ENCODE results near the gene CCDC175. TPM values are rescaled to one million over a fixed set of nuclear protein-coding genes. Genes with fewer than 3 reads are reported as not detected.

CCDC175 gene
- total and polyA plus RNA-seq, 2 donors (not counting 3 experiments of a cell fraction or from before 2014, with no cell fraction given), result not detected

- no peak overlapping the region for H3K9ac ChIP-seq (replicated peaks; ENCODE audit: extremely low read depth, insufficient read depth, low read length)
- DNase-seq (ENCODE audit: low read depth, low spot score), result no peak
- no peaks in the 10 kb centered on the region for H3K36me3 ChIP-seq (ENCODE audit: control insufficient read depth in 2 of 2, extremely low read depth in 1 of 2, insufficient read depth in 2 of 2, low read length in 2 of 2)
- peaks cover 4% of the 10 kb centered on the region for H3K4me1 ChIP-seq (ENCODE audit: control insufficient read depth, extremely low read depth, insufficient read depth, low read length)
- H2AFZ ChIP-seq (ENCODE audit: low read depth, low read length), result no peak overlapping the region
- H3K79me2 ChIP-seq (ENCODE audit: control insufficient read depth, insufficient read depth, low read length), result no peaks in the 10 kb centered on the region
- H3K9me1 ChIP-seq (replicated peaks; ENCODE audit: control insufficient read depth, extremely low read depth, insufficient read depth, low read length), result no peaks in the 10 kb centered on the region
- no peaks in the 10 kb centered on the region for H3K27me3 ChIP-seq (ENCODE audit: control insufficient read depth in 2 of 2, insufficient read depth in 2 of 2, low read length in 2 of 2)
- H3K4me2 ChIP-seq (ENCODE audit: insufficient read depth, low read length), result no peak overlapping the region
- TF ChIP-seq POLR2A (IDR thresholded peaks at IDR 0.05; ENCODE audit: low read depth, low read length) (no peak), MYC (IDR thresholded peaks at IDR 0.05; ENCODE audit: low read depth, low read length) (no peak), EZH2 (IDR thresholded peaks at IDR 0.05; ENCODE audit: borderline replicate concordance, low read depth, low read length, severe bottlenecking) (no peak), POLR2AphosphoS5 (IDR thresholded peaks at IDR 0.05; ENCODE audit: insufficient read depth, low read depth, low read length) (no peak), GATA2 (IDR thresholded peaks at IDR 0.05; ENCODE audit: insufficient read depth, insufficient read length, low read depth, low read length) (no peak), FOS (IDR thresholded peaks at IDR 0.05; ENCODE audit: borderline replicate concordance, insufficient read depth, low read length) (no peak), JUN (IDR thresholded peaks at IDR 0.05; ENCODE audit: borderline replicate concordance, insufficient read depth, insufficient read length, low read depth) (no peak)
- TF ChIP-seq, protein P1, sequence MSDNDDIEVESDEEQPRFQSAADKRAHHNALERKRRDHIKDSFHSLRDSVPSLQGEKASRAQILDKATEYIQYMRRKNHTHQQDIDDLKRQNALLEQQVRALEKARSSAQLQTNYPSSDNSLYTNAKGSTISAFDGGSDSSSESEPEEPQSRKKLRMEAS (IDR thresholded peaks at IDR 0.05; ENCODE audit: insufficient read depth, insufficient read length), result no peak
- H3K9me3 ChIP-seq (replicated peaks; ENCODE audit: control insufficient read depth, insufficient read depth, low read length), result no peaks in the 10 kb centered on the region
- ChIA-PET CTCF (interaction anchor here (0.7 to 1.2 kb wide), 3 partner anchors 15 to 26 kb away, joined by 3 to 5 read pairs (median 3); partner anchors contain the start of genes JKAMP and L3HYPDH), POLR2A (no interaction called here)
- H4K20me1 ChIP-seq (replicated peaks; ENCODE audit: control insufficient read depth, extremely low read depth, insufficient read depth, low read length), result no peaks in the 10 kb centered on the region
- BruUV-seq (replicated peaks), result no TSS peak
- dilution Hi-C loops (cut with MboI; ENCODE audit: extremely low pct_ligation_motif_present, low sequenced_read_pairs), result no loop called here
- FAIRE-seq, result no peak
- intact Hi-C loops (cut with micrococcal nuclease), result no loop called here
- no peak overlapping the region for H3K27ac ChIP-seq (ENCODE audit: insufficient read depth, low read depth, low read length)
- H3K4me3 ChIP-seq (replicated peaks in 1 of 3; ENCODE audit: insufficient read depth in 1 of 3, low read depth in 1 of 3, low read length in 3 of 3), result no peak overlapping the region
Observed at GRCh38 chr14:59458486-59458885, 118.1 kb downstream of the CCDC175 start.

- H4K20me1 ChIP-seq (replicated peaks; ENCODE audit: control insufficient read depth, extremely low read depth, insufficient read depth, low read length), result no peaks in the 10 kb centered on the region
- no TSS peak for BruUV-seq (replicated peaks)
- no peaks in the 10 kb centered on the region for H3K9me1 ChIP-seq (replicated peaks; ENCODE audit: control insufficient read depth, extremely low read depth, insufficient read depth, low read length)
- dilution Hi-C loops (cut with MboI; ENCODE audit: extremely low pct_ligation_motif_present, low sequenced_read_pairs), result no loop called here
- intact Hi-C loops (cut with micrococcal nuclease), result no loop called here
- TF ChIP-seq, protein P1 (IDR thresholded peaks at IDR 0.05; ENCODE audit: insufficient read depth, insufficient read length), result no peak
- TF ChIP-seq EZH2 (IDR thresholded peaks at IDR 0.05; ENCODE audit: borderline replicate concordance, low read depth, low read length, severe bottlenecking) (no peak), MYC (IDR thresholded peaks at IDR 0.05; ENCODE audit: low read depth, low read length) (no peak), POLR2AphosphoS5 (IDR thresholded peaks at IDR 0.05; ENCODE audit: insufficient read depth, low read depth, low read length) (no peak), POLR2A (IDR thresholded peaks at IDR 0.05; ENCODE audit: low read depth, low read length) (no peak), GATA2 (IDR thresholded peaks at IDR 0.05; ENCODE audit: insufficient read depth, insufficient read length, low read depth, low read length) (no peak), JUN (IDR thresholded peaks at IDR 0.05; ENCODE audit: borderline replicate concordance, insufficient read depth, insufficient read length, low read depth) (no peak), FOS (IDR thresholded peaks at IDR 0.05; ENCODE audit: borderline replicate concordance, insufficient read depth, low read length) (no peak)
- TF ChIP-seq, protein P2, sequence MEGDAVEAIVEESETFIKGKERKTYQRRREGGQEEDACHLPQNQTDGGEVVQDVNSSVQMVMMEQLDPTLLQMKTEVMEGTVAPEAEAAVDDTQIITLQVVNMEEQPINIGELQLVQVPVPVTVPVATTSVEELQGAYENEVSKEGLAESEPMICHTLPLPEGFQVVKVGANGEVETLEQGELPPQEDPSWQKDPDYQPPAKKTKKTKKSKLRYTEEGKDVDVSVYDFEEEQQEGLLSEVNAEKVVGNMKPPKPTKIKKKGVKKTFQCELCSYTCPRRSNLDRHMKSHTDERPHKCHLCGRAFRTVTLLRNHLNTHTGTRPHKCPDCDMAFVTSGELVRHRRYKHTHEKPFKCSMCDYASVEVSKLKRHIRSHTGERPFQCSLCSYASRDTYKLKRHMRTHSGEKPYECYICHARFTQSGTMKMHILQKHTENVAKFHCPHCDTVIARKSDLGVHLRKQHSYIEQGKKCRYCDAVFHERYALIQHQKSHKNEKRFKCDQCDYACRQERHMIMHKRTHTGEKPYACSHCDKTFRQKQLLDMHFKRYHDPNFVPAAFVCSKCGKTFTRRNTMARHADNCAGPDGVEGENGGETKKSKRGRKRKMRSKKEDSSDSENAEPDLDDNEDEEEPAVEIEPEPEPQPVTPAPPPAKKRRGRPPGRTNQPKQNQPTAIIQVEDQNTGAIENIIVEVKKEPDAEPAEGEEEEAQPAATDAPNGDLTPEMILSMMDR (IDR thresholded peaks at IDR 0.05; ENCODE audit: extremely low read depth in 1 of 2, insufficient read depth in 1 of 2, low read depth in 1 of 2, low read length in 2 of 2), result no peak
- no peak overlapping the region for H3K4me2 ChIP-seq (ENCODE audit: insufficient read depth, low read length)
- no peak overlapping the region for H3K9ac ChIP-seq (replicated peaks; ENCODE audit: extremely low read depth, insufficient read depth, low read length)
- no peak overlapping the region for H3K27ac ChIP-seq (ENCODE audit: insufficient read depth, low read depth, low read length)
- no peaks in the 10 kb centered on the region for H3K79me2 ChIP-seq (ENCODE audit: control insufficient read depth, insufficient read depth, low read length)
- DNase-seq (ENCODE audit: low read depth, low spot score), result no peak
- no peaks in the 10 kb centered on the region for H3K27me3 ChIP-seq (ENCODE audit: control insufficient read depth in 2 of 2, insufficient read depth in 2 of 2, low read length in 2 of 2)
- ChIA-PET POLR2A (no interaction called here), CTCF (no interaction called here)
- no peak overlapping the region for H2AFZ ChIP-seq (ENCODE audit: low read depth, low read length)
- no peak for FAIRE-seq
- H3K4me3 ChIP-seq (replicated peaks in 1 of 3; ENCODE audit: insufficient read depth in 1 of 3, low read depth in 1 of 3, low read length in 3 of 3), result no peak overlapping the region
- H3K36me3 ChIP-seq (ENCODE audit: control insufficient read depth in 2 of 2, extremely low read depth in 1 of 2, insufficient read depth in 2 of 2, low read length in 2 of 2), result no peaks in the 10 kb centered on the region
- peaks cover 4% of the 10 kb centered on the region for H3K4me1 ChIP-seq (ENCODE audit: control insufficient read depth, extremely low read depth, insufficient read depth, low read length)
- H3K9me3 ChIP-seq (replicated peaks; ENCODE audit: control insufficient read depth, insufficient read depth, low read length), result no peaks in the 10 kb centered on the region
Observed at GRCh38 chr14:59455411-59455810, 121.2 kb downstream of the CCDC175 start.

All from endothelial cell of umbilical vein (primary cell).